Tongue (tissue), 2 donors: ENCODE data around the gene FGD4. TPM values are rescaled to one million over a fixed set of nuclear protein-coding genes. Genes with fewer than 3 reads are reported as not detected.

Experiments
- DNase-seq: peaks from one replicate; pipeline ENCODE4 v3.0.0-alpha.2; 2015
- total RNA-seq: library from RNA; depleted of rRNA; stranded (reverse); fragments of >200 nt; gene quantifications from one replicate; pipeline ENCODE4 v1.2.3, GENCODE V29; 2014

The FGD4 gene
- total RNA-seq, 1 donor from 2014 or later, result 54.9 TPM

GRCh38 chr12:32407795-32408194 is 8.4 kb downstream of the FGD4 start:
- DNase-seq, result no peak

- no peak for DNase-seq
Measured at GRCh38 chr12:32413412-32413811, 14.1 kb downstream of the FGD4 start.

GRCh38 chr12:32418221-32418620 is 18.9 kb downstream of the FGD4 start:
- no peak for DNase-seq

GRCh38 chr12:32418903-32419519 is 19.7 kb downstream of the FGD4 start:
- DNase-seq, result no peak

- peak; percentile 26 for DNase-seq
Measured at GRCh38 chr12:32419520-32419960, 20.2 kb downstream of the FGD4 start.

- no peak for DNase-seq
Measured at GRCh38 chr12:32420356-32420755, 21.0 kb downstream of the FGD4 start.

- no peak for DNase-seq
Measured at GRCh38 chr12:32423559-32423958, 24.2 kb downstream of the FGD4 start.

GRCh38 chr12:32431025-32431424 is 31.7 kb downstream of the FGD4 start:
- DNase-seq, result no peak

GRCh38 chr12:32435921-32436705 is 36.8 kb downstream of the FGD4 start:
- no peak for DNase-seq

- DNase-seq, result no peak
Measured at GRCh38 chr12:32437095-32437515, 37.7 kb downstream of the FGD4 start.

GRCh38 chr12:32440120-32440865 is 40.9 kb downstream of the FGD4 start:
- no peak for DNase-seq

- DNase-seq, result no peak
Measured at GRCh38 chr12:32443491-32443890, 44.1 kb downstream of the FGD4 start.

- peak; percentile 58 for DNase-seq
Measured at GRCh38 chr12:32444895-32445294, 45.5 kb downstream of the FGD4 start.

GRCh38 chr12:32445356-32445755 is 46.0 kb downstream of the FGD4 start:
- DNase-seq, result no peak

GRCh38 chr12:32446316-32447119 is 47.2 kb downstream of the FGD4 start:
- DNase-seq, result no peak

GRCh38 chr12:32448586-32448985 is 49.2 kb downstream of the FGD4 start:
- no peak for DNase-seq

GRCh38 chr12:32450363-32450762 is 51.0 kb downstream of the FGD4 start:
- no peak for DNase-seq

- DNase-seq, result no peak
Measured at GRCh38 chr12:32450768-32451167, 51.4 kb downstream of the FGD4 start.

GRCh38 chr12:32451816-32452215 is 52.5 kb downstream of the FGD4 start:
- DNase-seq, result no peak

- no peak for DNase-seq
Measured at GRCh38 chr12:32454075-32454474, 54.7 kb downstream of the FGD4 start.

GRCh38 chr12:32454866-32455265 is 55.5 kb downstream of the FGD4 start:
- DNase-seq, result no peak

- DNase-seq, result peak; percentile 90
Measured at GRCh38 chr12:32455607-32456071, 56.3 kb downstream of the FGD4 start.
